OCI-LY7 (cell line): Measurements from ENCODE around the gene HPN.
"Not testable (repeated sequence)": the region's sequence is repeated elsewhere in the genome, so short reads cannot be mapped to it uniquely, and the experiment has no call there.

ENCODE experiments used
- EZH2phosphoT487 ChIP-seq: fragments of 200-600 bp; sonication (generic); IDR thresholded peaks from 2 replicates; pipeline ENCODE4 v1.6.1; 2018; ENCODE audit warnings: low read depth, borderline replicate concordance, mild to moderate bottlenecking, mixed run types, antibody characterized with exemption, low read length, moderate library complexity, mixed read lengths
- TF ChIP-seq, protein P1 (sequence below): fragments of 200-600 bp; sonication (generic); conservative IDR thresholded peaks from 2 replicates; pipeline ENCODE4 v1.5.1; 2014; ENCODE audit warnings: mild to moderate bottlenecking, antibody characterized with exemption, low read length, moderate library complexity, mixed read lengths

DNA sequence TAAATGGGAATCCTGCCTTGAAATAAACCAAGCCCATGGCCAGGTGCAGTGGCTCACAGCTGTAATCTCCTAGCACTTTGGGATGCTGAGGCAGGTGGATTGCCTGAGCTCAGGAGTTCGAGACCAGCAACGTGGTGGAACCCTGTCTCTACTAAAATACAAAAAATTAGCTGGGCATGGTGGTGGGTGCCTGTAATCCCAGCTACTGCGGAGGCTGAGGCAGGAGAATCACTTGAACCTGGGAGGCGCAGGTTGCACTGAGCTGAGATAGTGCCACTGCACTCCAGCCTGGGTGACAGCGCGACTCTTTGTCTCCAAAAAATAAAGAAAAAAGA, 35.5 kb upstream of the HPN start:
- TF ChIP-seq, protein P1, sequence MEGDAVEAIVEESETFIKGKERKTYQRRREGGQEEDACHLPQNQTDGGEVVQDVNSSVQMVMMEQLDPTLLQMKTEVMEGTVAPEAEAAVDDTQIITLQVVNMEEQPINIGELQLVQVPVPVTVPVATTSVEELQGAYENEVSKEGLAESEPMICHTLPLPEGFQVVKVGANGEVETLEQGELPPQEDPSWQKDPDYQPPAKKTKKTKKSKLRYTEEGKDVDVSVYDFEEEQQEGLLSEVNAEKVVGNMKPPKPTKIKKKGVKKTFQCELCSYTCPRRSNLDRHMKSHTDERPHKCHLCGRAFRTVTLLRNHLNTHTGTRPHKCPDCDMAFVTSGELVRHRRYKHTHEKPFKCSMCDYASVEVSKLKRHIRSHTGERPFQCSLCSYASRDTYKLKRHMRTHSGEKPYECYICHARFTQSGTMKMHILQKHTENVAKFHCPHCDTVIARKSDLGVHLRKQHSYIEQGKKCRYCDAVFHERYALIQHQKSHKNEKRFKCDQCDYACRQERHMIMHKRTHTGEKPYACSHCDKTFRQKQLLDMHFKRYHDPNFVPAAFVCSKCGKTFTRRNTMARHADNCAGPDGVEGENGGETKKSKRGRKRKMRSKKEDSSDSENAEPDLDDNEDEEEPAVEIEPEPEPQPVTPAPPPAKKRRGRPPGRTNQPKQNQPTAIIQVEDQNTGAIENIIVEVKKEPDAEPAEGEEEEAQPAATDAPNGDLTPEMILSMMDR: not testable (repeated sequence)
- not testable (repeated sequence) for TF ChIP-seq EZH2phosphoT487
